ENCODE measurements around the gene OR7G2.

The OR7G2 gene

DNA sequence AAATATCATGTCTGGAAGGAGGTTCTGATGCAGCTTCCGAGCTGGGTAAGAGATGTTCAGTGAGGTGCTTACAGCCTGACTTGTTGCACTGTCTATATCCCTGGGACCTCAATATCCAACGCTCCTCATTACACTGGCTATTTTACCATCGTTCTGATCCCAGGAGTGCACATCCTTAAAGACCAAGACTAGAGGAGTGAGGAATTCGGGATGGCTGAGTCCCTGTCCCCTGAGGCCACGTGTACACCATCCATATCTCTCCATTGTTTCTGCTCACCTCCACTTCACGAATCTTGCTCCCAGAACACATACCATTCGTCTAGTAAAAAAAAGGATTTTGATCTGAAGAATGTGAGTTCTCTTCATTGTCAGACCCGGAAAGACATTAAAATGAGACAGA is at the start of gene OR7G2:
TSS of gene OR7G2 (minus strand) at position 101 of the 400 bp plus-strand sequence. CDS start 4,232 bp downstream, outside the sequence.
- no peak for TF ChIP-seq Cebpa-rat (IDR thresholded peaks at IDR 0.05)
- Histone ChIP-seq H3K4me2 (no peak within 1 kb of the TSS), H4K20me1 (no peaks in the 10 kb centered on the region), H3K27me3 (no peaks in the 10 kb centered on the region), H3K27ac (no peak within 1 kb of the TSS), H3K4me1 (no peaks in the 10 kb centered on the region), H3K9me3 (no peaks in the 10 kb centered on the region), H3K36me3 (no peaks in the 10 kb centered on the region), H3K4me3 (no peak within 1 kb of the TSS), H3K9ac (no peak within 1 kb of the TSS)

DNA sequence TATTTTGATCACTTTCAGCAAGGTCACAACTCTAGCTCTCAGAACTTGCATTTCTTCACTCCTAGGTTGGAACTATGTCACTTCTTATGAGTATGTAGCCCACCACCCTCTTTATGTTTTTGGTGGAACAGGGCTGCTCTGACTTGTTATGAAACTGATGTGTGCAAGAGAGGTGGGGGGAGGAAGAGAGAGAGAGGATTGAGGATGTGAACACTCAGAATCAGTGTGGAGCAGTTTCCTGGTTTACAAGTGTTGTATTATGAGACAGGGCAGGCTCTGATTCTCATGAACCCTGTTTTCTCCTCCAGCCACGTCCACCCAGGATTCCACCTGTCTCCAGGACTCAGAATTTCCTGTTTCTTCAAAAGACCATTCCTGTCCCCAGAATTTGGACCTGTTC is 49.0 kb upstream of the OR7G2 start:
- peaks cover 69% of the 10 kb centered on the region for H4K20me1 ChIP-seq
- H3K4me3 ChIP-seq: no peak overlapping the region
- no peak overlapping the region for H3K9ac ChIP-seq
- H3K36me3 ChIP-seq: peaks cover 100% of the 10 kb centered on the region
- H3K27me3 ChIP-seq: no peaks in the 10 kb centered on the region
- no peak for TF ChIP-seq Cebpa-rat (IDR thresholded peaks at IDR 0.05)
- H3K9me3 ChIP-seq: peaks cover 99% of the 10 kb centered on the region
- no peak overlapping the region for H3K27ac ChIP-seq
- H3K4me1 ChIP-seq: no peaks in the 10 kb centered on the region
- no peak overlapping the region for H3K4me2 ChIP-seq

DNA sequence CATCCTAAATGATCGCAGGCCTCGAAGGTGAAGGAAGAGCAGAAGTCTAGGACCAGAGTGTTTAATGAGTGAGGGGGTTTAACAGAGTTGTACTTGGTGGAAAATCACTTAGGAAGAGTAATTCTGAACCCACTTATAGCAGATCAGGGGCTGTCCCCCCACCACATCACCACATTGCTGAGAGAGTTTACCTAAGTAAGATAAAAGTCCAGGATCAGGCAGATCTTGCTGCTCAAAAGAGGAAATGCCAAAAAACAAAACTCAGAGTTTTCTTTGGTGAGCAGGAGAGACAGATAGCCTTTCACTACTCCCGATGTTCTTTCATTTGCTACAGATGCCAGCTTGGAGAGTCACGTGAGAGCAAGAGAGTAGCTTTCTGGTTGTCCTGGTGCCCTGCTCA is 48.3 kb upstream of the OR7G2 start:
- Histone ChIP-seq H3K27ac (no peak overlapping the region), H3K4me2 (no peak overlapping the region), H3K9ac (no peak overlapping the region), H3K27me3 (no peaks in the 10 kb centered on the region), H3K4me3 (no peak overlapping the region), H3K9me3 (peaks cover 99% of the 10 kb centered on the region), H3K4me1 (no peaks in the 10 kb centered on the region), H4K20me1 (peaks cover 73% of the 10 kb centered on the region), H3K36me3 (peaks cover 100% of the 10 kb centered on the region)
- TF ChIP-seq Cebpa-rat (IDR thresholded peaks at IDR 0.05): no peak

DNA sequence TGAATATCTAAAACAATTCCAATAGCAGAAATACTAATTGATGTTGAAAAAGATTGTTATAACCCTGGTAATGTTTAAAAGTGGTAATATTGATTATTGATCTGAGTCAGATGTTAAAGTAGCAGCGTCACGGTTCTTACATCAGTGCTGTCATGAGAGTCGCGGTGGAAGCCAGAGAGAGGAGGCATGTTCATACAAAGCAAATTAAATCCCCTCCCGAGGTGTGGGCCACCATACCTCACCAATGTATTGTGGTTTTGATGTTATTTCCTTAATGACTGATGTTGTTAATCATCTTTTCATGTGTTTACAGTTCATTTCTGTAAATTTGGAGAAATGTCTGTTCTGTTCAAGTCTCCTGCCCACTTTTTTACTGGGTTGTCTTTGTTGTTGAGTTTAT is 44.1 kb upstream of the OR7G2 start:
- H3K9ac ChIP-seq: no peak overlapping the region
- no peaks in the 10 kb centered on the region for H3K27me3 ChIP-seq
- no peaks in the 10 kb centered on the region for H3K4me1 ChIP-seq
- TF ChIP-seq Cebpa-rat (IDR thresholded peaks at IDR 0.05): no peak
- no peak overlapping the region for H3K27ac ChIP-seq
- no peak overlapping the region; the same call in 1 of the 2 replicates for H3K4me3 ChIP-seq
- H3K36me3 ChIP-seq: peaks cover 100% of the 10 kb centered on the region
- H3K9me3 ChIP-seq: peaks cover 99% of the 10 kb centered on the region
- H4K20me1 ChIP-seq: peaks cover 99% of the 10 kb centered on the region
- no peak overlapping the region for H3K4me2 ChIP-seq

DNA sequence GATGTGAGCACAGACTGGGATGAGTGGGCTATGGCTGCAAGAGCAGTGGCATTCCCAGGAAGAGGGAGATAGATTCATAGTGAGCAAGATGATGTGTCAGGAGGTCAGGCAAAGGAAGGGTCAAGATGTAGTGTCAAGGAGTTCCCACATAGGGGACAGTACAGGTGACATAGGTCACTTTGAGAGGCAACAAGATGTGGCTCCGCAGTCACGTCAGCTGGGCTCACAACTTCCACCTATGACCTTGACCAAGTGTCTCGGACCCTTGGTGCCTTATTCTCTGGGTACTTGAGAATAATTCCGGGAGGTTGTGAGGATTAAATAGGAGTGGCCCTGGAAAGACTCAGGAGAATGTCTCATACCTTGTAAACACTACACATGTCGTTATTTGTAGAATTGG is 43.4 kb upstream of the OR7G2 start:
- no peak for TF ChIP-seq Cebpa-rat (IDR thresholded peaks at IDR 0.05)
- H3K27me3 ChIP-seq: no peaks in the 10 kb centered on the region
- peaks cover 100% of the 10 kb centered on the region for H3K36me3 ChIP-seq
- H3K4me2 ChIP-seq: no peak overlapping the region
- H3K9ac ChIP-seq: no peak overlapping the region
- no peaks in the 10 kb centered on the region for H3K4me1 ChIP-seq
- peaks cover 99% of the 10 kb centered on the region for H3K9me3 ChIP-seq
- no peak overlapping the region for H3K4me3 ChIP-seq
- no peak overlapping the region for H3K27ac ChIP-seq
- peaks cover 93% of the 10 kb centered on the region for H4K20me1 ChIP-seq

DNA sequence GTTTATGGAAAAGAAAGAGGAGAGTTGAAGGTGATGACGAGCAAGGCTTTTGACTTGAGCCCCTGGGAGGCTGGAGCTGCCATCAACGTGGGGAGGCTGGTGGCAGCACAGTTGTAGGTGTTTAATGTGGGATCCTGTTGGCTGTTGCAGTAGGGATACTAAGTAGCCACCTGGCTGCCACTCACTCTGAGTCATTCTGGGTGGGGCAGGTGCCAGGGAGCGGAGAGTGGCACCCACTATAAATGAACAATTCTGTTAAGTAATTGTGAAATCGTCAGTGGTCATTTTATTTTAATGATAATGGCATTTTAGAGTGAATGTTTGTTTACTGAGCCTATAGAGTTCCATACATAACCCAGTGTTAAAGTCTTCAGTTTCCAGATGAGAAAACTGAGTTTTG is 42.7 kb upstream of the OR7G2 start:
- peaks cover 90% of the 10 kb centered on the region for H4K20me1 ChIP-seq
- peaks cover 100% of the 10 kb centered on the region for H3K36me3 ChIP-seq
- no peak overlapping the region for H3K4me2 ChIP-seq
- H3K9me3 ChIP-seq: peaks cover 99% of the 10 kb centered on the region
- H3K4me3 ChIP-seq: no peak overlapping the region
- no peak for TF ChIP-seq Cebpa-rat (IDR thresholded peaks at IDR 0.05)
- no peak overlapping the region for H3K27ac ChIP-seq
- H3K9ac ChIP-seq: no peak overlapping the region
- no peaks in the 10 kb centered on the region for H3K27me3 ChIP-seq
- no peaks in the 10 kb centered on the region for H3K4me1 ChIP-seq

DNA sequence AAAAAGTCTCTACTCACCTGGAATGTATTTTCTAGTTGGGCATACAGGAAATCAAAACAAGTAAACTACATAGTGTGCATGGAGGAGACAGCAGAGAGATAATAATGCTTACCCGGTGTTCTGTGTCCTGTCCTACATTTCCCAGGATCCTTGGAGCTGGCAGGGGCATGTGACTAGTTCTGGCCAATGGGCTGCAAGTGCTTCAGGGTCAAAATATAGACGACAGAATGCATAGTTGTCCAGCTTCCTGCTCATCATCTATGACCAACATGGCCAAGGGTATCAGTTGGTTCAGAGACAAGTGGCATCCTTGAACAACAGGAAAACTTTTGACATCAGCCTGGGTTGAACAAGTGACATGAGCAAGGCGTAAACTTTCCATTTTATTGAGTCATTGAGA is 41.4 kb upstream of the OR7G2 start:
- H3K9me3 ChIP-seq: peaks cover 100% of the 10 kb centered on the region
- H3K9ac ChIP-seq: no peak overlapping the region
- H3K36me3 ChIP-seq: peaks cover 98% of the 10 kb centered on the region
- no peak overlapping the region for H3K4me2 ChIP-seq
- H3K4me3 ChIP-seq: no peak overlapping the region
- peaks cover 81% of the 10 kb centered on the region for H4K20me1 ChIP-seq
- H3K27ac ChIP-seq: no peak overlapping the region
- H3K27me3 ChIP-seq: no peaks in the 10 kb centered on the region
- no peaks in the 10 kb centered on the region for H3K4me1 ChIP-seq
- no peak for TF ChIP-seq Cebpa-rat (IDR thresholded peaks at IDR 0.05)

DNA sequence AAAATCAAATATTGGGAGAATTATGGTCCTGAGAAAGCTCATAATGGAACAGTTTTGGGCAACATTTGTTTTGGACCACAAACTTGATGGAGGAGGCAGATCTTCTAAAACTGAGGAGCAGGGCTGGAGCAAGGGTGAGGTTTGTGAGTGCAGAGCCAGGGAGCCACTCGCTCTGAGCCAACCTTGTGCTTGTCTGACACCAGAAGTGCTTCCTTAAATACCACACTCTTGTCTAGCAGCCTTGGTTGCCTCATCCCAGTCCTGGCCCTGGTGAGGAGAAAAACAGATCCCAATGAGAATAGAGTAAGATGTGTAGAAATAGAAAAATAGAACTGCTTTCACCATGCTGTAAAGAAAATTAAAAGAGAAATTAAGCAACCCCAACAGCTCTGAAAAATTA is 39.6 kb upstream of the OR7G2 start:
- Histone ChIP-seq H3K9ac (no peak overlapping the region), H3K36me3 (peaks cover 95% of the 10 kb centered on the region), H3K9me3 (peaks cover 98% of the 10 kb centered on the region), H3K4me3 (no peak overlapping the region), H3K4me2 (no peak overlapping the region), H3K27ac (no peak overlapping the region), H3K4me1 (peaks cover 5% of the 10 kb centered on the region), H4K20me1 (peaks cover 67% of the 10 kb centered on the region), H3K27me3 (no peaks in the 10 kb centered on the region)
- TF ChIP-seq Cebpa-rat (IDR thresholded peaks at IDR 0.05): no peak

DNA sequence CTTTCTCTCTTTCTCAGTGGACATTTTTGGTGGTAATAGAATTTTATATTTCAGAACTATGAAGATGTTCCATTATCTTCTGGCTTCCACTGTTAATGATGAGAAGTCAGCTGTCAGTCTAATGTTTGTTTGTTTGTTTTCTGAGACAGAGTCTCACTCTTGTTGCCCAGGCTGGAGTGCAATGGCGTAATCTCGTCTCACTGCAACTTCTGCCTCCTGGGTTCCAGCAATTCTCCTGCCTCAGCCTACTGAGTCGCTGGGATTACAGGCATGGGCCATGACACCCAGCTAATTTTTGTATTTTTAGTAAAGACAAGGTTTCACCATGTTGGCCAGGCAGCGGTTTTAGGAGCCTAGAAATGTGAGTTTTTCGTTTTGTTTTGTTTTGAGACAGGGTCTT is 37.6 kb upstream of the OR7G2 start:
- Histone ChIP-seq H3K4me3 (peak overlapping the region; percentile 26; the same call in 1 of the 2 replicates), H3K27me3 (no peaks in the 10 kb centered on the region), H3K36me3 (peaks cover 78% of the 10 kb centered on the region), H3K9ac (no peak overlapping the region), H3K27ac (no peak overlapping the region), H3K4me1 (peaks cover 14% of the 10 kb centered on the region), H4K20me1 (peaks cover 61% of the 10 kb centered on the region), H3K9me3 (peaks cover 80% of the 10 kb centered on the region), H3K4me2 (no peak overlapping the region)
- no peak for TF ChIP-seq Cebpa-rat (IDR thresholded peaks at IDR 0.05)

DNA sequence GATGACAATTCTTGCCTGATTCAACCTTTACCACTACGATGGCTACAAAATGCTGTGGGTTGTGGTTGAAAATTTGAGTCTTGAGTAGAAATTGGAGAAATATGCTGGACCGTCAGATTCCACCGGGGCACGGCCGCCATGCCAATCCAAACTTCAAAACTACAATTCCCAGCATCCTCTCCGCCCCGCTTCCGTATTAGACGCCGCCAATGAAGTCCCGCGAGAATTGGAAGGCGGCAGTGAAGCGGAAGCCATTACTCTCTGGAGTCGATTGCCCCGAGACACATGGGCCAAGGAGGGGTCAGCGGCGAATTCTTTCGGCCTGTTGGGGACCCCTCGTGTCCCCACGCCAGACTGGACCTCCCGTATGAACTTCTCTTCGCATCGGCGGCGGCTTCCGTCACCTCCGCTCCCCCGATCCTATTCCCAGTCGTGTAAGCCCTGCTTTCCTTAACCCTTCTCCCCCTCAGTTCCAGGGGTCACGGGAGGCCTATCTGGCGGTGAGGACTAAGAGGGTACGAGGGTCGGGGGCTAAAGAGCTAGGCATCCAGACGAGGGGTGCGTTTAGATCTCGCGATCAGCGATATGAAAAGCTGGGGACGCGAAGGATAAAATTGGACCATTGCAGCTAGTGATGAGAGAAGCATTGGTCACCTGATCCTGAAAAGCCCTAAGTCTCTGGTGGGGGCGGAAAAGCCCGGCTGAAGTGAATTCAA is 33.0 kb upstream of the OR7G2 start, which contains the start of gene ZNF317:
TSS of gene ZNF317 (plus strand) at position 239 of the 716 bp plus-strand sequence. CDS start 15,620 bp downstream, outside the sequence.
- H3K4me1 ChIP-seq: peaks cover 25% of the 10 kb centered on the region
- H3K27ac ChIP-seq: peak within 1 kb of the TSS; percentile 91
- H3K27me3 ChIP-seq: no peaks in the 10 kb centered on the region
- TF ChIP-seq Cebpa-rat (IDR thresholded peaks at IDR 0.05): no peak
- peaks cover 32% of the 10 kb centered on the region for H3K36me3 ChIP-seq
- H3K4me2 ChIP-seq: peak within 1 kb of the TSS; percentile 70
- H4K20me1 ChIP-seq: peaks cover 24% of the 10 kb centered on the region; the same call in 1 of the 2 replicates
- peaks cover 34% of the 10 kb centered on the region for H3K9me3 ChIP-seq
- peak within 1 kb of the TSS; percentile 90 for H3K9ac ChIP-seq
- peak within 1 kb of the TSS; percentile 78 for H3K4me3 ChIP-seq

Measured in BLaER1 (cell line).